OCI-LY7 (cell line): ENCODE results near the gene ABCC8.

ENCODE experiments used
- CTCF ChIP-seq: fragments of 200-600 bp; sonication (generic); conservative IDR thresholded peaks from 2 replicates; pipeline ENCODE4 v1.5.1; 2014; ENCODE audit warnings: mild to moderate bottlenecking, antibody characterized with exemption, low read length, moderate library complexity, mixed read lengths
- EZH2phosphoT487 ChIP-seq: fragments of 200-600 bp; sonication (generic); IDR thresholded peaks from 2 replicates; pipeline ENCODE4 v1.6.1; 2018; ENCODE audit warnings: low read depth, borderline replicate concordance, mild to moderate bottlenecking, mixed run types, antibody characterized with exemption, low read length, moderate library complexity, mixed read lengths

GRCh38 chr11:17350455-17351171 lies 126.0 kb downstream of the ABCC8 start:
- TF ChIP-seq CTCF (no peak), EZH2phosphoT487 (no peak)
